Left lung (tissue), 10 donors: ENCODE measurements around the gene MBLAC2. TPM values are rescaled to one million over a fixed set of nuclear protein-coding genes. Genes with fewer than 3 reads are reported as not detected.

Experiments used
- ATAC-seq: fragments of 200-7000 bp; cut with Tn5 transposase; one replicate; pipeline ENCODE4 v1.9.1; 2020; ENCODE audit warnings: moderate library complexity
- DNase-seq, 4 donors: peaks; one replicate each; pipeline ENCODE4 v3.0.0-alpha.2; 2013 to 2020
- H3K27ac ChIP-seq, 2 donors: fragments of 200-600 bp; sonication (generic) in 1 of 2; one replicate each; pipeline versions ENCODE4 v1.5.0 to v1.8.0; 2020 to 2021
- H3K27me3 ChIP-seq, 2 donors: fragments of 200-600 bp; sonication (generic) in 1 of 2; one replicate each; pipeline versions ENCODE4 v1.5.0 to v1.8.0; 2020 to 2021
- H3K36me3 ChIP-seq, 2 donors: fragments of 200-600 bp; sonication (generic) in 1 of 2; one replicate each; pipeline versions ENCODE4 v1.5.0 to v1.8.0; 2020 to 2021
- H3K4me1 ChIP-seq, 2 donors: fragments of 200-600 bp; one replicate each; pipeline ENCODE4 v1.8.0; 2021
- H3K4me3 ChIP-seq, 2 donors: fragments of 200-600 bp; sonication (generic) in 1 of 2; one replicate each; pipeline versions ENCODE4 v1.5.0 to v1.8.0; 2020 to 2021; ENCODE audit warnings: mild to moderate bottlenecking in 1 of 2
- H3K9me3 ChIP-seq, 2 donors: fragments of 200-600 bp; sonication (generic) in 1 of 2; one replicate each; pipeline versions ENCODE4 v1.5.0 to v1.8.0; 2020 to 2021
- intact Hi-C, 2 donors: fragments of 100-400 bp; cut with DNase I; formaldehyde crosslinking; loops; one replicate each; pipeline versions ENCODE4 v1.11.2 to v1.14.2; 2022
- polyA plus RNA-seq, 6 donors: library from polyadenylated mRNA; unstranded; fragments of 120-200 nt; gene quantifications; one replicate each; pipeline ENCODE4 v1.2.1, GENCODE V29; 2013; ENCODE audit not compliant: insufficient read length in 6 of 6
- total RNA-seq, 2 donors: library from RNA; stranded (reverse); fragmentation: NEBNext Ultra II Directional; extraction: Animal tissue kit (Norgen Biotek cat#: 25700); gene quantifications; one replicate each; pipeline ENCODE4 v1.2.1, GENCODE V29; 2021
- TF ChIP-seq, protein P1 (sequence below), 2 donors: fragments of 200-600 bp; sonication (generic) in 1 of 2; IDR thresholded peaks; one replicate each; pipeline versions ENCODE4 v1.5.0 to v1.8.0; 2021; ENCODE audit warnings: antibody characterized with exemption in 2 of 2
- donor health status: DM: no; HTN: yes; CAD: no.
- donor health status: DM: no; HTN: no; CAD: no.

MBLAC2 gene
- total and polyA plus RNA-seq, 8 donors, result 3.8 to 10.0 (median 9.0) TPM

DNA sequence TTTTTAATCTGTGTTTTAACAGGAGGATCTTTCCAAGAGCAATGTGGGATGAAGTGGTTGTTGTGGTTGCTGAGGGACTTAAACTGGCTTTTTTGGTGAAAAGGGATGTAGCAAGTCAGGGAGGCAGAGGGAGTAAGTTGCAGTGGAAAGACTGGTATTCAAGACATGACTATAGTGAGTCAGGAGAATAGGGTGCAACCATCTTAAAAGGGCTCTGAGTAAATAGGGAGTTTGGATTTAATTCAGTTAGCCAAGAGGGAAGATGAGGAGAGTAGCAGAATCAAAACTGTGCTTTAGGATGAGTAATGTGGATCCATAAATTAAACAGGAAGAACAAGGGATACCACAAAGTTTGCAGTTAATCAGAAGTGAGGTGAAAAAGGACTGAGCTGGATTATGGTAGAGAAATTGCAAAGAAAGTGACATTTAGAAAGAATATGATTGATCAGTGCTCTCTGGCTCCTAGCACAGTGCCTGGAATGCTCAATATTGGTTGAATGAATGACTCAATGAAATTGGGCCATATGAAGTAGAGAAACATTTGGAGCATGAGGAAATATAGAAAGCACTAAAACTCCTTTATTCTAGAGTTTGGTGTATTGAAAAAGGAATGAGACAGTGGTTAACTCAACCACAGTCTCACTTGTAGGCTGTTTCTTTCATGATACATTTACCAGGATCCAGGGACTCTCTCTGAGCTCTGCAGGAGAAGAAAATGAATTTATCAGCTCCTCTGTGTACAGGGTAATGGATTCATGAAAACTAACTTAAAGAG is 5.2 kb upstream of the MBLAC2 start:
- peaks cover 0 to 5% of the 10 kb centered on the region in 2 donors for H3K4me1 ChIP-seq
- no peak for ATAC-seq
- H3K27ac ChIP-seq, result no peak overlapping the region
- H3K9me3 ChIP-seq, result no peaks in the 10 kb centered on the region
- H3K4me3 ChIP-seq, result no peak overlapping the region
- no peak for DNase-seq
- no peaks in the 10 kb centered on the region for H3K27me3 ChIP-seq
- TF ChIP-seq, protein P1, sequence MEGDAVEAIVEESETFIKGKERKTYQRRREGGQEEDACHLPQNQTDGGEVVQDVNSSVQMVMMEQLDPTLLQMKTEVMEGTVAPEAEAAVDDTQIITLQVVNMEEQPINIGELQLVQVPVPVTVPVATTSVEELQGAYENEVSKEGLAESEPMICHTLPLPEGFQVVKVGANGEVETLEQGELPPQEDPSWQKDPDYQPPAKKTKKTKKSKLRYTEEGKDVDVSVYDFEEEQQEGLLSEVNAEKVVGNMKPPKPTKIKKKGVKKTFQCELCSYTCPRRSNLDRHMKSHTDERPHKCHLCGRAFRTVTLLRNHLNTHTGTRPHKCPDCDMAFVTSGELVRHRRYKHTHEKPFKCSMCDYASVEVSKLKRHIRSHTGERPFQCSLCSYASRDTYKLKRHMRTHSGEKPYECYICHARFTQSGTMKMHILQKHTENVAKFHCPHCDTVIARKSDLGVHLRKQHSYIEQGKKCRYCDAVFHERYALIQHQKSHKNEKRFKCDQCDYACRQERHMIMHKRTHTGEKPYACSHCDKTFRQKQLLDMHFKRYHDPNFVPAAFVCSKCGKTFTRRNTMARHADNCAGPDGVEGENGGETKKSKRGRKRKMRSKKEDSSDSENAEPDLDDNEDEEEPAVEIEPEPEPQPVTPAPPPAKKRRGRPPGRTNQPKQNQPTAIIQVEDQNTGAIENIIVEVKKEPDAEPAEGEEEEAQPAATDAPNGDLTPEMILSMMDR (IDR thresholded peaks at IDR 0.05), result no peak
- H3K36me3 ChIP-seq, result no peaks in the 10 kb centered on the region
- intact Hi-C loops, result no loop called here

DNA sequence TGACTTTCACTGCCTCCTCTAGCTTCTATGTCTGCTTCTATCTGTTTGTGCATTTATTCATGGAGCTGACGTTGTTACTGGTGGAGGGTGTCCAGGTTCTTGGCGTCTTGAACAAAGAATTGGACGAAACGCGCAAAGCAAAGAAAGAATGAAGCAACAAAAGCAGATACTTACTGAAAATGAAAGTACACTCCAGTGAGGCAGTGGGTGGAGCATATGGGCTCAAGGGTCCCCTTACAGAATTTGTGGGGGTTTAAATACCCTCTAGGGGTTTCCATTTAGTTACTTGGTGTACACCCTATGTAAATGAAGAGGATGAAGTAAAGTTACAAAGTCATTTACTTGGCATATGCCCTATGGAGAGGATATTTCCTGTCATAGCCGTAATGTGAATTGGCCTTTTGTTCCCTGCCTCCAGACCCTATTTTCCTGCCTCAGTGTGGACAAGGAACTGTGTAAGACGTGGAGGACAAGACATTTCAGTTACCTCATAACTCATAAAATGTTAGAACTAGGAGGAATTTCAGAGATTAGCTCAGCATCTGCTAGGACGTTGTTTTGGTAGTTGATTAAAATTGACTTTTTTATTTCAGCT is 3.1 kb upstream of the MBLAC2 start:
- intact Hi-C loops, result no loop called here
- no peak overlapping the region for H3K27ac ChIP-seq
- H3K27me3 ChIP-seq, result no peaks in the 10 kb centered on the region
- H3K9me3 ChIP-seq, result no peaks in the 10 kb centered on the region
- no peaks in the 10 kb centered on the region for H3K36me3 ChIP-seq
- H3K4me1 ChIP-seq, result peaks cover 0 to 16% of the 10 kb centered on the region in 2 donors
- TF ChIP-seq, protein P1 (IDR thresholded peaks at IDR 0.05), result no peak
- no peak overlapping the region for H3K4me3 ChIP-seq
- no peak for DNase-seq
- ATAC-seq, result no peak

DNA sequence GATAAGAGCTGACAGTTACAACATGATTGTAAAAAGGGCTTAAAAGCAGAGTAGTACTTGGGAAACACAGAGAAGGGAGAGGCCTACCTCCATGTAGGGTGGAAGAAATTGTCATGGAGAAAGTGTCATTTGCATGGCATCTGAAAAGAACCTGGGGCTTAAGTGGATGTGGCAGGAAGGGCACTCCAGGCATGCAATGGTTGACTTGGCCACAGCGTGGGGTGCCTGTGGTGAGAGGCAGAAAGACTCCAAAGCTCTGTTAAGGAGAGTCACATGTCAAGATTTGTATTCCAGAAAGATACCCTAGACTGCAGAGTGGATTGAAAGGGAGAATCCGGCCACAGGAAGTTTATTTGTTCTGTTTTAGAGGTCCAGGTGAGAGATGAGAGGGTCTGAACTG is 2.5 kb upstream of the MBLAC2 start:
- DNase-seq, result no peak
- ATAC-seq, result no peak
- intact Hi-C loops, result no loop called here
- H3K36me3 ChIP-seq, result no peaks in the 10 kb centered on the region
- H3K4me1 ChIP-seq, result peaks cover 0 to 20% of the 10 kb centered on the region in 2 donors
- H3K27ac ChIP-seq, result no peak overlapping the region
- no peaks in the 10 kb centered on the region for H3K9me3 ChIP-seq
- H3K27me3 ChIP-seq, result no peaks in the 10 kb centered on the region
- H3K4me3 ChIP-seq, result no peak overlapping the region
- TF ChIP-seq, protein P1 (IDR thresholded peaks at IDR 0.05), result no peak

DNA sequence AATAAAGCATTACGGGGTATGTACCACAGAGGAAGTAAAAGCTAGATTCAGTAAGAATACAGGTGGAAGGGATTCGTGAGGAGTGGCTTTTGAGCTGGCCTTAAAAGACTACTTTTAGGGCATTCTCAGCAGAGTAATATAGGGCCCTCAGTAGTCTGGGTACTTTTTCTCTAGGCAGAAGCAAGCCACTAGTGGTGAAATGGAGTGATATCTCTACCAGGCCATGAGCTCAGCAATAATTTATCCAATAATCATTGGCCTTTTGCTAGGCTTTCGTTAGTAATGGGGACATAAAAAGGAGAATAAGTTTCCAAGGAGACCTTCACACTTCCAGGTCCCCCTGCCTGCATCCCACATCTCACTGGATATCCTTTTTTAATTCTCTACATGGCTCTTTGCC is 1.8 kb upstream of the MBLAC2 start:
- intact Hi-C loops, result no loop called here
- Histone ChIP-seq H3K27me3 (no peaks in the 10 kb centered on the region), H3K36me3 (no peaks in the 10 kb centered on the region), H3K4me1 (peaks cover 0 to 20% of the 10 kb centered on the region in 2 donors), H3K9me3 (no peaks in the 10 kb centered on the region), H3K27ac (no peak overlapping the region), H3K4me3 (no peak overlapping the region)
- TF ChIP-seq, protein P1 (IDR thresholded peaks at IDR 0.05), result no peak
- ATAC-seq (no peak), DNase-seq (no peak)

DNA sequence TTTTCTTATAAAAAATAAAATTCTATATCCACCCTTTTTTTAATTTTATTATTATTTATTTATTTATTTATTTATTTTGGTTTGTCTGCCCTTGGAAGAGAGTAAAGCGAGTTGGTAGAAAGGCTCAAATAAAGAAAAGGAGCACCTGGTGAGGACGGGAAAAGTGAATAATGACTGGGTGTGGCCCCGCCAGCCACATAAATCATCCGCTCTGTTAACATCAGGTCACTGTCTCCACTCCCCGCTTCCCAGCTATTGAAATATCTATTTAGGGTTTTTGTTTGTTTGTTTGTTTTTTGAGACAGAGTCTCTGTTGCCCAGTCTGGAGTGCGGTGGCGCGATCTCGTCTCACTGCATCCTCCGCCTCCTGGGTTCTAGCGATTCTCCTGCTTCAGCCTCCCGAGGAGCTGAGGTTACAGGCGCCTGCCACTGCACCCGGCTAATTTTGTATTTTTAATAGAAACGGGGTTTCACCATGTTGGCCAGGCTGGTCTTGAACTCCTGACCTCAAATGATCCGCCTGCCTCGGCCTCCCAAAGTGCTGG is 937 bp upstream of the MBLAC2 start:
- DNase-seq, result no peak
- no peak for ATAC-seq
- Histone ChIP-seq H3K36me3 (no peaks in the 10 kb centered on the region), H3K27me3 (no peaks in the 10 kb centered on the region), H3K4me3 (peak overlapping the region in 1 of 2 donors; percentile 87), H3K27ac (no peak overlapping the region), H3K4me1 (peaks cover 0 to 20% of the 10 kb centered on the region in 2 donors), H3K9me3 (no peaks in the 10 kb centered on the region)
- TF ChIP-seq, protein P1 (IDR thresholded peaks at IDR 0.05), result no peak
- intact Hi-C loops, result no loop called here
